Glutamatergic neuron (in vitro differentiated cells): Measurements from ENCODE around the gene CRAT. TPM values are rescaled to one million over a fixed set of nuclear protein-coding genes. Genes with fewer than 3 reads are reported as not detected.
A peak's percentile ranks its signal among the peaks of the same experiment; 100 is the strongest.

Source experiments
- DNase-seq: peaks from one replicate; pipeline ENCODE4 v3.0.0; 2022
- H3K27ac Mint-ChIP-seq: one replicate; pipeline ENCODE4 v1.8.0; 2020; ENCODE audit warnings: mild to moderate bottlenecking, mixed read lengths, inconsistent platforms; ENCODE audit not compliant: unreplicated experiment
- H3K27me3 Mint-ChIP-seq: one replicate; pipeline ENCODE4 v1.8.0; 2020; ENCODE audit warnings: mild to moderate bottlenecking, moderate library complexity, mixed read lengths, inconsistent platforms; ENCODE audit not compliant: unreplicated experiment
- H3K36me3 Mint-ChIP-seq: one replicate; pipeline ENCODE4 v1.8.0; 2020; ENCODE audit warnings: mild to moderate bottlenecking, mixed read lengths, inconsistent platforms; ENCODE audit not compliant: unreplicated experiment
- H3K4me1 Mint-ChIP-seq: one replicate; pipeline ENCODE4 v1.8.0; 2020; ENCODE audit warnings: mild to moderate bottlenecking, low read depth, mixed read lengths, inconsistent platforms; ENCODE audit not compliant: unreplicated experiment
- H3K4me3 Mint-ChIP-seq: one replicate; pipeline ENCODE4 v1.8.0; 2020; ENCODE audit warnings: mild to moderate bottlenecking, mixed read lengths, inconsistent platforms; ENCODE audit not compliant: unreplicated experiment
- H3K9me3 Mint-ChIP-seq: one replicate; pipeline ENCODE4 v1.8.0; 2020; ENCODE audit warnings: mild to moderate bottlenecking, moderate library complexity, mixed read lengths, inconsistent platforms; ENCODE audit not compliant: unreplicated experiment
- CTCF ChIP-seq: fragments of 200-600 bp; sonication (generic); IDR thresholded peaks from one replicate; pipeline ENCODE4 v1.5.0; 2021; ENCODE audit not compliant: partially characterized antibody, unreplicated experiment
- total RNA-seq: library from RNA; stranded (reverse); fragmentation: NEBNext Ultra II Directional; extraction: Animal tissue kit (Norgen Biotek cat#: 25700); gene quantifications from one replicate; pipeline ENCODE4 v1.2.1, GENCODE V29; 2021; ENCODE audit not compliant: unreplicated experiment

Gene CRAT
- total RNA-seq, 1 donor from 2014 or later: 95.8 TPM

- Mint-ChIP-seq H3K36me3 (no peaks in the 10 kb centered on the region), H3K4me1 (peaks cover 6% of the 10 kb centered on the region), H3K4me3 (no peak overlapping the region), H3K27me3 (no peaks in the 10 kb centered on the region), H3K9me3 (no peaks in the 10 kb centered on the region), H3K27ac (no peak overlapping the region)
- TF ChIP-seq CTCF: no peak
- DNase-seq: no peak
These were observed 39.0 kb downstream of the CRAT start for GRCh38 chr9:129071526-129072126.

- Mint-ChIP-seq H3K36me3 (no peaks in the 10 kb centered on the region), H3K4me3 (no peak overlapping the region), H3K9me3 (no peaks in the 10 kb centered on the region), H3K4me1 (peaks cover 6% of the 10 kb centered on the region), H3K27ac (no peak overlapping the region), H3K27me3 (no peaks in the 10 kb centered on the region)
- no peak for TF ChIP-seq CTCF
- DNase-seq: no peak
These were observed 39.7 kb downstream of the CRAT start for GRCh38 chr9:129070696-129071525.

GRCh38 chr9:129069862-129070641 lies 40.5 kb downstream of the CRAT start:
- no peak for TF ChIP-seq CTCF
- Mint-ChIP-seq H3K27ac (no peak overlapping the region), H3K4me3 (no peak overlapping the region), H3K36me3 (no peaks in the 10 kb centered on the region), H3K27me3 (peaks cover 2% of the 10 kb centered on the region), H3K9me3 (no peaks in the 10 kb centered on the region), H3K4me1 (peaks cover 6% of the 10 kb centered on the region)
- DNase-seq: no peak

- DNase-seq: no peak
- H3K4me1 Mint-ChIP-seq: peaks cover 6% of the 10 kb centered on the region
- no peaks in the 10 kb centered on the region for H3K9me3 Mint-ChIP-seq
- H3K4me3 Mint-ChIP-seq: no peak overlapping the region
- H3K27me3 Mint-ChIP-seq: peaks cover 2% of the 10 kb centered on the region
- no peak for TF ChIP-seq CTCF
- no peaks in the 10 kb centered on the region for H3K36me3 Mint-ChIP-seq
- peak overlapping the region; percentile 5 for H3K27ac Mint-ChIP-seq
These were observed 41.4 kb downstream of the CRAT start for GRCh38 chr9:129068990-129069861.
